Glomerular endothelial cell (primary cell): ENCODE measurements around the gene MTHFSD. TPM values are rescaled to one million over a fixed set of nuclear protein-coding genes. Genes with fewer than 3 reads are reported as not detected.

ENCODE experiments used
- DNase-seq: peaks from one replicate; pipeline ENCODE4 v3.0.0-alpha.2; 2011; ENCODE audit warnings: low read depth, low spot score; ENCODE audit errors: extremely low read depth
- total RNA-seq: library from RNA; depleted of rRNA; stranded (reverse); fragments of >200 nt; gene quantifications from 2 replicates; pipeline ENCODE4 v1.2.3, GENCODE V29; 2015

The MTHFSD gene
- total RNA-seq, 1 donor from 2014 or later: 19.2 TPM

GRCh38 chr16:86515777-86516622 is 39.0 kb downstream of the MTHFSD start:
- no peak for DNase-seq

- no peak for DNase-seq
Measured at GRCh38 chr16:86515413-86515776, 39.6 kb downstream of the MTHFSD start.

GRCh38 chr16:86514481-86515376 is 40.3 kb downstream of the MTHFSD start:
- DNase-seq: no peak

DNA sequence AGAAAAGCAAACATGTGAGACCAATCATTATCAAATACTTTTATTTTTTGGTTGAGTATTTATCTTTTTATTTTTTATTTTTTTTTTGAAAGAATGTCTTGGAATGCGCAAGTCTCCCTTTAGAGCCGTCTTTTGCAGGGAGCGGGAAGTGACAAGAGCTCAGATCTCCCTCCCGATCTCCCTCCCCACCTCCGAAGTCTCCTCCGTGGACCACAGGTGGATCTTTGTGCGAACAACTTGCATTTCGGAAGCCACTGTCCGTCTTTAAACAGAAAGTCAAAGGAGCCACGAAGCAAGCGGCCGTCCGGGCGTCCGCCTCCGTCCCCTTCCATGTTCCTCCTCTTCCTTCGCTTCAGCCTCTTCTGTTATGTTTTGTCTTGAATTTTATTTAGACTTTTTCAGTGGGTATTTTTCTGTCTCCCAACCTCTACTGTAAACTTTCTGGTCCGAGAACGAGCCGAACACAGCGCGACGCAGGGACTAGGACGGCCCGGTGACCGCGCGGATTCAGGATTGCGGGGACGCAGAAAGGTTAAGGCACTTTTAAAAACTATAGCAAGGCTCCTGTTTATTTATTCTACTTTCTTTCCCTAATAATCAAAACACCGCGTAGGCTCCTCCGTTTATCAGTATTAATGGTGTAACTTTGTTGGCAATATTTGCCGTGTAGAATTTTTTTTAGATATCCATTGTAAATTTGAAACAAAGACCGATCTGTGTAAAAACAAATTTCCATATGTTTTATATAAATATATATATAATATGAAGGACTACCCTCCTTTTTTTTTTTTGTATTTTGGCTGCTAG is 41.4 kb downstream of the MTHFSD start:
- DNase-seq: no peak

DNA sequence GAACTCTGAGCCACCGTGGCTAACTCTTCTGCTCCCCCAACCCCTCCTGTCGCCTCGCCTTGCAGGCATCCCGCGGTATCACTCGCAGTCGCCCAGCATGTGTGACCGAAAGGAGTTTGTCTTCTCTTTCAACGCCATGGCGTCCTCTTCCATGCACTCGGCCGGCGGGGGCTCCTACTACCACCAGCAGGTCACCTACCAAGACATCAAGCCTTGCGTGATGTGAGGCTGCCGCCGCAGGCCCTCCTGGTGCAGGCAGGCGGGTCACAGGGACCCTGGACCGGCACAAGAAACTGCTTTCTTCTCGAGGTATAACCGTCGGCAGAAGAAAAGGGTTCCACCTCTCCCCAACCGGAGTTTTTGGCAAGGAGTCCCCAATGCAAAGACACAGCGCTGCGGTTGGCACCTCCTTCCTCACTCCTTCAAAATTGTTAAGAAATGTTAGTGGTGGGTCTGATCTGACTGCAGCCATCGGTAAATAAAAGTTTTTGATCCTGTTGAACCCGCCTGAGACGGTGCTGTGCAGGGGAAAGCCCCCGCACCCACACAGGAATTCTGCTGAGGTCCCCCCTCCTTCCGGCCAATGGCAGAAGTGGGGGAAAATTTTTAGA is 42.1 kb downstream of the MTHFSD start:
- no peak for DNase-seq

- DNase-seq: no peak
Measured at GRCh38 chr16:86512301-86512859, 42.7 kb downstream of the MTHFSD start.

DNA sequence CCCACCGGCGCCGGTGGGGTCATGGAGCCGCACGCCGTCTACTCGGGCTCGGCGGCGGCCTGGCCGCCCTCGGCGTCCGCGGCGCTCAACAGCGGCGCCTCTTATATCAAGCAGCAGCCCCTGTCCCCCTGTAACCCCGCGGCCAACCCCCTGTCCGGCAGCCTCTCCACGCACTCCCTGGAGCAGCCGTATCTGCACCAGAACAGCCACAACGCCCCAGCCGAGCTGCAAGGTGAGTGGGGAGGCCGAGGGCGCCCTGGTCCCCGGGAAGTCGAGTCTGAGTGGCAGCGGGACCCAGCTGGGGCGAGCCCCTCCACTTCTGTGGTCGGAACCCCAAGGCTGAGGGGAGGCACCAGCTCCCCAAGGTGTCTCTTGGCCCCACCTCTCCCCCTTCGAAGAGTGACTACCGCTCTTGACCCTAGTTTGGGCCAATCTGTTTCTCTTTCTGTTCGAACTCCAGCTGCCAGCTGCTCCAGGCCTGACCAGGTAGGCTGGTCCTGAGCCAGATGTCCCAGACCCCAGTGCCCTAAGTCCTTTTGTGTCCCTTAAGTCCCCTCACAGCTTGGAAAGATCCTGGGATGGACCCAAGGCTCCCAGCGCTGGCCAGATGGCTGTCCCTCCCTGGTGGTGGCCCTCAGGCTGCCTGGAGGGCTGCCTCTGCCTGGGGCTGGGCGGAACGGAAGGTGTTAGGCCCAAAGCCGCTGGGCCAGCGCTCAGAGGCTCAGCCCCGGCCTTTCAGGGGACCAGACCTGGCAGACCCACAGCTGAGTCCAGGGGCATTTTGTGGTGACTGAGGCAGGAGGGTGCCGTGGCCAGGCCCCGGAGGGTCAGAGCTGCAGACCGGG is 43.5 kb downstream of the MTHFSD start:
- no peak for DNase-seq

DNA sequence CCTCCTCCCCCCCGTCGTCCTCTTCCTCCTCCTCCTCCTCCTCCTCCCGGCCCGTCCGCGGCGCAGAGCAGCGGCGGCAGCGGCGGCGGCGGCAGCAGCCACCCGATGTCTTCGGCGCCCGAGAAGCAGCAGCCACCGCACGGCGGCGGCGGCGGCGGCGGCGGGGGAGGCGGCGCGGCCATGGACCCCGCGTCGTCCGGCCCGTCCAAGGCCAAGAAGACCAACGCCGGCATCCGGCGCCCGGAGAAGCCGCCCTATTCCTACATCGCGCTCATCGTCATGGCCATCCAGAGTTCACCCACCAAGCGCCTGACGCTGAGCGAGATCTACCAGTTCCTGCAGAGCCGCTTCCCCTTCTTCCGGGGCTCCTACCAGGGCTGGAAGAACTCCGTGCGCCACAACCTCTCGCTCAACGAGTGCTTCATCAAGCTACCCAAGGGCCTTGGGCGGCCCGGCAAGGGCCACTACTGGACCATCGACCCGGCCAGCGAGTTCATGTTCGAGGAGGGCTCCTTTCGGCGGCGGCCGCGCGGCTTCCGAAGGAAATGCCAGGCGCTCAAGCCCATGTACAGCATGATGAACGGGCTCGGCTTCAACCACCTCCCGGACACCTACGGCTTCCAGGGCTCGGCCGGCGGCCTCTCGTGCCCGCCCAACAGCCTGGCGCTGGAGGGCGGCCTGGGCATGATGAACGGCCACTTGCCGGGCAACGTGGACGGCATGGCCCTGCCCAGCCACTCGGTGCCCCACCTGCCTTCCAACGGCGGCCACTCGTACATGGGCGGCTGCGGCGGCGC is 44.4 kb downstream of the MTHFSD start, which contains the start of gene FOXF1:
Gene FOXF1, plus strand, starts transcription at position 63 of the 797 bp plus-strand sequence. Its CDS starts 43 bp downstream, at position 106.
- no peak for DNase-seq

DNA sequence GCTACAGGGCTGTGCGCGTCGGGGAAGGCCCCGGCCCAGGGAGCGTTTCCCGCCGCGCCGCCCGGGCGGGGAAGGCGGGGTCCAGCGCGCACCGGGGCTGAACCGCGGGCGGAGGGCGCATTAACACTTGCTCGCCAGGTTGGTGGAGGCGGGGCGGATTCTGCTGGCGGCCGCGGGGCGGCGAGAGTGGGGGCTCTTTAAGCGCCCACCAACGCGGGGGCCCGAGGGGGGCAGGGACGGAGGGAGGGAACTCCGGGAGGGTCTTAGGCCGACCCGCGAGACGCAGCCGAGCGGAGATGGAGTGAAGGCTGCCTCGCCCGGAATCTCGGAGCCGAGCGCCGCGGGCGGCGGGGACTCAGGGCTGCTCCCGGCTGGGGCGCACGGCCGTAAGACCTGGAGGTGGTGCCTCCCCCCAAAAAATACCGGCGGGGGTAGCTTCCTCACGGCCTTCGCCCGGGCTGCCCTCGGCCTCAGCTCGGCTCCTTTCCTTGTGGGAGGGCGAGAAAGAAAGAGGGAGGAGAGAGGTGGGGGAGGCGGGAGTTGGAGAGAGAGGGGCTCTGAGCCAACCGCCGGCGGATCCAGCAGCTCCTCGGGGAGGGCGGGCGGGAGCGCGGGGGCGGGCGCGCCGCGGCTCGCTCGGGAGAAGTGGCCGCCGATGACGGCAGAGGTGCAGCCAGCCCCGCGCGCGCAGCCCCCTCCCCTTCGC is 45.1 kb downstream of the MTHFSD start:
- no peak for DNase-seq

DNA sequence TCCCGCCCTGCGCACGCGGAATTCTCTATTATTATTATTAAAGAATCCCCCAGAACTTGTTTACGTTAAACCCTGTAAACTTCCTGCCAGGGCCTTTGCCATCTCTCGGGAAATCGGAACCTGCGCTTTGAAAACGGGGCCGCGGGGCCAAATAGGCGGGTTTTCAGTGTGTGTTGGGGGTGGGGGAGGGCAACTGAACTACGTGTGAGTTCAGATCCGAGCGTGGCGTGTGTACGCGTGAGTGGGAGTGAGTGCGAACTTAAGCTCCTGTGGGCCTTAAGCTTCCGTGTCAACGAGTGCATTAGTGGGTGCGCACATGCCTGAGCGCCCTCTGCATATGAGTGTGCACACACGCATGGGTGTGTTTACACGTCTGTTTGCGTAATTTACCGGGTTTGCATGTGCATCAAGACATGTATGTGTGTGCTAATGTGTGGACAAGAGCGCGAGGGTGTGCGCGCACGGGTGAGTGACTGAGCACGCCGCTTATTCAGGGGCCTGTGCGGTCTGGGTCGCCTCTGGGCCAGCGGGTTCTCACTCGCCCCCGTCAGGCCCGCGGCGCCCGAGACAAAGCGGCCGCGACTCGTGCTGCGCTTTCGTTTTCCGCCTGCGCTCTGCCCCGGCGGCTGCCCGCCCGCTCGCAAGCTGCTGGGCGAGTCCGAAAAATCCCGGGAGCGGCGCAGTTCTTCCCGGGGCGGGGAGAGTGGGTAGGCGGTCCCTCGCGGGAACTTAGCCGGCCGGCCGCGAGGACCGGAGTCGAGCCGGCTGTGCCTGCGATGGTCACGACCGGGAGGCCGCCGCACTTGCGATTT is 45.9 kb downstream of the MTHFSD start:
- no peak for DNase-seq

DNA sequence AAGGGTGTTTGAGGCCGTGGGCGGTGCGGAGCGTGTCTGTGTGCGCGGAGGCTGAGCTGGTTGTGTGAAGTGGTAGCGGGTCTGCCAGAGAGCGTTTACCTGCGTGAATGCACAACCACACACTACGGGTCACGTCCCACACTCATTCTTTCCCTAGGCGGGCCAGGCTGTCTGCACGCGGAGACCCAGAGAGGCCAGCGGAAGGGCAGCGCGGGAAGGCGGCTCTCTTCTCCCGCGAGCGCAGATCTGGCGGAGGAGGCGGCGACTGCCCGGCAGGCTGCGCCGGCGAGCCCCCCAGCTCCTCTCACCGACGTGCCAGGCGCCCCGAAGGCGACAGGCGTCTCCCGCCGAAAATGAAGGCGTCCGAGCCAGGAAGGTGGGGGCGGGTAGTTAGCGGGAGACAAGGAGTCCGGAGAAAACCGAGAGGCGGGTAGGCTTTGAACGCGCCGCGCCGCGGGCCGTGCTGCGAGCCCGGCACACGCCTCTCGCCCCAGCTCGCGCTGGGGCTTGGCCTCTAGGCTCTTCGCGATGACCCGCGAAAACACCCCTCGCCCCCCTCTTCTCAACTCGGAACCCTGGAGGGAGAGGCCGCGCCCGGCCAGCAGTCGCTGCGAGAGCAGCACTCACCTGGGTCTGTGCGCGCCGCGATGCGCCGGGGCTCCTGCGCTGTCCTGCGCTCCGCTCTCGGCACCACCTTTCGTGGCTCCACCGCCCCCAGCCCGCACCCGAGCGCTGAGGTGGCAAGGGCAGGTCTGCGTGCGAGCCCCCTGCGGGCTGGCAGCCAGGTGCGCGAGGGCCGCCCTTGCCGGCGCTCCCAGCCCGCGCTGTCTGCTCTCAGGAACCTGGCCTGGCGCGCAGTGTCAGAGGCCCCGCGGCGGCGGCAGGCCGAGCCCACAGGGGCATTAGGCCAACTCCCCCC is 46.7 kb downstream of the MTHFSD start:
- DNase-seq: no peak

GRCh38 chr16:86507173-86508027 is 47.6 kb downstream of the MTHFSD start:
- no peak for DNase-seq

GRCh38 chr16:86505899-86506864 is 48.9 kb downstream of the MTHFSD start:
- no peak for DNase-seq
